Hepatocyte (in vitro differentiated cells): Measurements from ENCODE around the gene PTRHD1. TPM values are rescaled to one million over a fixed set of nuclear protein-coding genes. Genes with fewer than 3 reads are reported as not detected.

Experiments used
- DNase-seq: peaks from one replicate; pipeline ENCODE4 v3.0.0-alpha.2; 2016; ENCODE audit warnings: low spot score
- H2AFZ ChIP-seq: fragments of 200-600 bp; sonication (generic); 2 replicates; pipeline ENCODE4 v1.6.0; 2016; ENCODE audit warnings: antibody characterized with exemption, mild to moderate bottlenecking
- H3K27ac ChIP-seq: fragments of 200-600 bp; sonication (generic); 2 replicates; pipeline ENCODE4 v1.5.1; 2016; ENCODE audit warnings: mild to moderate bottlenecking
- H3K27me3 ChIP-seq: fragments of 200-600 bp; sonication (generic); 2 replicates; pipeline ENCODE4 v1.6.1; 2016
- H3K36me3 ChIP-seq: fragments of 200-600 bp; sonication (generic); replicated peaks from 2 replicates; pipeline ENCODE4 v1.5.1; 2016; ENCODE audit warnings: low read depth; ENCODE audit not compliant: insufficient read depth
- H3K4me1 ChIP-seq: fragments of 200-600 bp; sonication (generic); 2 replicates; pipeline ENCODE4 v1.5.1; 2016; ENCODE audit warnings: mild to moderate bottlenecking, moderate library complexity; ENCODE audit not compliant: insufficient read depth
- H3K4me2 ChIP-seq: fragments of 200-600 bp; sonication (generic); 2 replicates; pipeline ENCODE4 v1.6.0; 2016
- H3K4me3 ChIP-seq: fragments of 200-600 bp; sonication (generic); 2 replicates; pipeline ENCODE4 v1.5.1; 2016; ENCODE audit warnings: mild to moderate bottlenecking
- H3K79me2 ChIP-seq: fragments of 200-600 bp; sonication (generic); 2 replicates; pipeline ENCODE4 v1.6.0; 2017; ENCODE audit warnings: mild to moderate bottlenecking
- H3K9me2 ChIP-seq: fragments of 200-600 bp; sonication (generic); replicated peaks from 2 replicates; pipeline ENCODE4 v1.6.0; 2017; ENCODE audit warnings: mild to moderate bottlenecking; ENCODE audit not compliant: insufficient read depth
- H3K9me3 ChIP-seq: fragments of 200-600 bp; sonication (generic); 2 replicates; pipeline ENCODE4 v1.5.1; 2016; ENCODE audit warnings: low read depth, mild to moderate bottlenecking
- H4K20me1 ChIP-seq: fragments of 200-600 bp; sonication (generic); 2 replicates; pipeline ENCODE4 v1.6.0; 2016; ENCODE audit warnings: mild to moderate bottlenecking; ENCODE audit not compliant: insufficient read depth, poor library complexity, severe bottlenecking
- CTCF ChIP-seq: fragments of 200-600 bp; sonication (generic); IDR thresholded peaks from 2 replicates; pipeline ENCODE4 v1.5.1; 2016; ENCODE audit warnings: antibody characterized with exemption, mild to moderate bottlenecking; ENCODE audit not compliant: poor library complexity
- EZH2 ChIP-seq: fragments of 200-600 bp; sonication (generic); IDR thresholded peaks from 2 replicates; pipeline ENCODE4 v1.6.1; 2016; ENCODE audit warnings: antibody characterized with exemption, mild to moderate bottlenecking, borderline replicate concordance
- EZH2phosphoT487 ChIP-seq: fragments of 200-600 bp; sonication (generic); IDR thresholded peaks from one replicate; pipeline ENCODE4 v1.6.1; 2018; ENCODE audit warnings: antibody characterized with exemption, mild to moderate bottlenecking, low read depth, moderate library complexity; ENCODE audit not compliant: unreplicated experiment, severe bottlenecking
- WGBS: methylation state at CpG from one replicate; pipeline ENCODE4 v1.1.6; 2016; ENCODE audit warnings: low lambda C conversion rate; ENCODE audit errors: missing lambda C conversion rate; 5-methylcytosine and 5-hydroxymethylcytosine counted together
- polyA plus RNA-seq: library from polyadenylated mRNA; unstranded; fragments of >200 nt; fragmentation: Nextera tagmentation; extraction: Ambion mirVana; gene quantifications from 2 replicates; pipeline ENCODE4 v1.2.1, GENCODE V29; 2016
- total RNA-seq: library from RNA; depleted of rRNA; stranded (reverse); fragments of >200 nt; gene quantifications from 2 replicates; pipeline ENCODE4 v1.2.3, GENCODE V29; 2014

Gene PTRHD1
- total and polyA plus RNA-seq, 2 experiments from 2014 or later = 47.8 to 61.1 TPM

- Histone ChIP-seq H2AFZ (no peak overlapping the region), H3K9me3 (no peaks in the 10 kb centered on the region), H3K4me2 (no peak overlapping the region), H3K9me2 (no peaks in the 10 kb centered on the region), H3K36me3 (no peaks in the 10 kb centered on the region), H3K4me3 (no peak overlapping the region), H3K79me2 (no peaks in the 10 kb centered on the region), H3K27me3 (no peaks in the 10 kb centered on the region), H4K20me1 (no peaks in the 10 kb centered on the region), H3K4me1 (peaks cover 7% of the 10 kb centered on the region), H3K27ac (no peak overlapping the region)
- no peak for DNase-seq
- 82% methylated on average over 3 of the region's 3 CpGs for WGBS
- TF ChIP-seq EZH2 = no peak
Observed at GRCh38 chr2:24774373-24774772, 18.8 kb downstream of the PTRHD1 start.

- H2AFZ ChIP-seq = no peak overlapping the region
- H3K27me3 ChIP-seq = no peaks in the 10 kb centered on the region
- no peak for TF ChIP-seq EZH2phosphoT487
- no peak for TF ChIP-seq CTCF
- no peak for TF ChIP-seq EZH2
Observed at GRCh38 chr2:24771764-24772586, 21.2 kb downstream of the PTRHD1 start.

GRCh38 chr2:24771061-24771460 is 22.1 kb downstream of the PTRHD1 start:
- no peak overlapping the region for H3K4me2 ChIP-seq
- no peak for DNase-seq

More at GRCh38 chr2:24771764-24772586, 21.2 kb downstream of the PTRHD1 start:
- Histone ChIP-seq H3K4me3 (no peak overlapping the region), H3K4me2 (no peak overlapping the region), H3K9me2 (no peaks in the 10 kb centered on the region), H3K4me1 (no peaks in the 10 kb centered on the region), H4K20me1 (no peaks in the 10 kb centered on the region), H3K79me2 (no peaks in the 10 kb centered on the region), H3K27ac (no peak overlapping the region), H3K36me3 (no peaks in the 10 kb centered on the region), H3K9me3 (no peaks in the 10 kb centered on the region)
- WGBS = 80% methylated on average over 5 of the region's 5 CpGs
- DNase-seq = no peak

More at GRCh38 chr2:24771061-24771460, 22.1 kb downstream of the PTRHD1 start:
- Histone ChIP-seq H3K36me3 (no peaks in the 10 kb centered on the region), H3K27ac (peak overlapping the region; percentile 29), H3K9me3 (no peaks in the 10 kb centered on the region), H3K9me2 (no peaks in the 10 kb centered on the region), H3K4me3 (no peak overlapping the region), H3K79me2 (no peaks in the 10 kb centered on the region), H4K20me1 (no peaks in the 10 kb centered on the region), H3K4me1 (no peaks in the 10 kb centered on the region), H3K27me3 (no peaks in the 10 kb centered on the region), H2AFZ (no peak overlapping the region)
- 47% methylated on average over 5 of the region's 5 CpGs for WGBS
- TF ChIP-seq EZH2phosphoT487 (no peak), EZH2 (no peak), CTCF (no peak)
